ENCODE results near the gene CPSF3. TPM values are rescaled to one million over a fixed set of nuclear protein-coding genes. Genes with fewer than 3 reads are reported as not detected.

CPSF3 gene
- total RNA-seq, 1 experiment from 2014 or later = 68.5 TPM

- Histone ChIP-seq H3K79me2 (ENCODE audit: insufficient read depth, low read length) (no peaks in the 10 kb centered on the region), H3K27ac (ENCODE audit: low read depth, low read length) (no peak overlapping the region), H4K20me1 (ENCODE audit: insufficient read depth) (no peaks in the 10 kb centered on the region), H3K4me1 (ENCODE audit: control insufficient read depth in 1 of 2, insufficient read depth in 2 of 2, low read length in 2 of 2) (no peaks in the 10 kb centered on the region), H3K9me3 (ENCODE audit: control insufficient read depth in 1 of 2, insufficient read depth in 1 of 2, low read depth in 1 of 2, low read length in 2 of 2) (no peaks in the 10 kb centered on the region), H2AFZ (ENCODE audit: low read depth, low read length, poor library complexity, severe bottlenecking) (no peak overlapping the region), H3K9ac (ENCODE audit: low read length) (no peak overlapping the region), H3K4me2 (ENCODE audit: low read length) (no peak overlapping the region), H3K27me3 (ENCODE audit: insufficient read depth, low read length) (no peaks in the 10 kb centered on the region), H3K9me2 (ENCODE audit: insufficient read depth) (no peaks in the 10 kb centered on the region), H3K36me3 (ENCODE audit: control insufficient read depth in 1 of 2, insufficient read depth in 2 of 2, low read length in 2 of 2) (peaks cover 24 to 43% of the 10 kb centered on the region in 2 experiments; a peak in 3 of 4 replicates), H3K4me3 (replicated peaks in 1 of 2; ENCODE audit: low read depth in 1 of 2, low read length in 2 of 2) (no peak overlapping the region)
- ATAC-seq (no peak), DNase-seq (ENCODE audit: low read depth, low spot score) (no peak)
- intact Hi-C loops (cut with micrococcal nuclease) = no loop called here
- TF ChIP-seq EGR1 (IDR thresholded peaks at IDR 0.05; ENCODE audit: low read depth) = no peak
- no peak for TF ChIP-seq POLR2A (IDR thresholded peaks at IDR 0.05; ENCODE audit: borderline replicate concordance, extremely low read depth, insufficient read depth, insufficient read length)
- no peak for TF ChIP-seq SRF (IDR thresholded peaks at IDR 0.05; ENCODE audit: low read depth)
- TF ChIP-seq ZFX (IDR thresholded peaks at IDR 0.05) = no peak
- no peak for TF ChIP-seq TCF7L2 (IDR thresholded peaks at IDR 0.05; ENCODE audit: borderline replicate concordance, extremely low read depth, insufficient read depth, insufficient read length)
- no peak for TF ChIP-seq CEBPB (IDR thresholded peaks at IDR 0.05; ENCODE audit: low read depth)
- no peak for TF ChIP-seq JUND (IDR thresholded peaks at IDR 0.05)
- no peak for TF ChIP-seq YY1 (IDR thresholded peaks at IDR 0.05; ENCODE audit: extremely low read depth, insufficient replicate concordance, low read depth, low read length)
- no peak for TF ChIP-seq POLR2AphosphoS5 (IDR thresholded peaks at IDR 0.05; ENCODE audit: low read depth, low read length)
- TF ChIP-seq ELF1 (IDR thresholded peaks at IDR 0.05; ENCODE audit: borderline replicate concordance, low read depth) = no peak
- TF ChIP-seq, protein P1, sequence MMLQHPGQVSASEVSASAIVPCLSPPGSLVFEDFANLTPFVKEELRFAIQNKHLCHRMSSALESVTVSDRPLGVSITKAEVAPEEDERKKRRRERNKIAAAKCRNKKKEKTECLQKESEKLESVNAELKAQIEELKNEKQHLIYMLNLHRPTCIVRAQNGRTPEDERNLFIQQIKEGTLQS (IDR thresholded peaks at IDR 0.05) = no peak
- no peak for TF ChIP-seq ZNF274 (IDR thresholded peaks at IDR 0.05; ENCODE audit: low read depth, low read length)
- no peak for TF ChIP-seq RAD21 (IDR thresholded peaks at IDR 0.05; ENCODE audit: low read depth)
- TF ChIP-seq SP1 (IDR thresholded peaks at IDR 0.05; ENCODE audit: low read depth) = no peak
- no peak for TF ChIP-seq CBX3 (IDR thresholded peaks at IDR 0.05; ENCODE audit: low read depth)
- TF ChIP-seq, protein P2, sequence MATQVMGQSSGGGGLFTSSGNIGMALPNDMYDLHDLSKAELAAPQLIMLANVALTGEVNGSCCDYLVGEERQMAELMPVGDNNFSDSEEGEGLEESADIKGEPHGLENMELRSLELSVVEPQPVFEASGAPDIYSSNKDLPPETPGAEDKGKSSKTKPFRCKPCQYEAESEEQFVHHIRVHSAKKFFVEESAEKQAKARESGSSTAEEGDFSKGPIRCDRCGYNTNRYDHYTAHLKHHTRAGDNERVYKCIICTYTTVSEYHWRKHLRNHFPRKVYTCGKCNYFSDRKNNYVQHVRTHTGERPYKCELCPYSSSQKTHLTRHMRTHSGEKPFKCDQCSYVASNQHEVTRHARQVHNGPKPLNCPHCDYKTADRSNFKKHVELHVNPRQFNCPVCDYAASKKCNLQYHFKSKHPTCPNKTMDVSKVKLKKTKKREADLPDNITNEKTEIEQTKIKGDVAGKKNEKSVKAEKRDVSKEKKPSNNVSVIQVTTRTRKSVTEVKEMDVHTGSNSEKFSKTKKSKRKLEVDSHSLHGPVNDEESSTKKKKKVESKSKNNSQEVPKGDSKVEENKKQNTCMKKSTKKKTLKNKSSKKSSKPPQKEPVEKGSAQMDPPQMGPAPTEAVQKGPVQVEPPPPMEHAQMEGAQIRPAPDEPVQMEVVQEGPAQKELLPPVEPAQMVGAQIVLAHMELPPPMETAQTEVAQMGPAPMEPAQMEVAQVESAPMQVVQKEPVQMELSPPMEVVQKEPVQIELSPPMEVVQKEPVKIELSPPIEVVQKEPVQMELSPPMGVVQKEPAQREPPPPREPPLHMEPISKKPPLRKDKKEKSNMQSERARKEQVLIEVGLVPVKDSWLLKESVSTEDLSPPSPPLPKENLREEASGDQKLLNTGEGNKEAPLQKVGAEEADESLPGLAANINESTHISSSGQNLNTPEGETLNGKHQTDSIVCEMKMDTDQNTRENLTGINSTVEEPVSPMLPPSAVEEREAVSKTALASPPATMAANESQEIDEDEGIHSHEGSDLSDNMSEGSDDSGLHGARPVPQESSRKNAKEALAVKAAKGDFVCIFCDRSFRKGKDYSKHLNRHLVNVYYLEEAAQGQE (IDR thresholded peaks at IDR 0.05; ENCODE audit: low read depth) = no peak
- no peak for TF ChIP-seq FOSL1 (IDR thresholded peaks at IDR 0.05; ENCODE audit: low read depth)
- ChIA-PET POLR2A (no interaction called here), RAD21 (ENCODE audit: low non-redundant PET in 1 of 2, low total read pairs in 2 of 2, uncharacterized antibody in 2 of 2, unreplicated experiment in 2 of 2) (no interaction called here), CTCF (no interaction called here)
- no TSS peak for BruUV-seq (replicated peaks)
These were observed 18.1 kb downstream of the CPSF3 start for GRCh38 chr2:9441556-9441955.

Data from HCT116 (cell line).